Body of pancreas (tissue), 4 donors: ENCODE measurements around the gene SPDYE5.

Experiments
- POLR2A ChIP-seq, 3 donors: fragments of 450-650 bp; IDR thresholded peaks; one replicate each; pipeline ENCODE4 v1.6.1; 2016; ENCODE audit warnings: antibody characterized with exemption in 3 of 3, mild to moderate bottlenecking in 2 of 3
- TF ChIP-seq, protein P1 (sequence below), 7 experiments: fragments of 450-650 bp in 4 of 7; fragments of 200-600 bp in 3 of 7; sonication (generic) in 3 of 7; IDR thresholded peaks; one replicate each; pipeline ENCODE4 v1.5.1; 2016 to 2019; ENCODE audit warnings: antibody characterized with exemption in 7 of 7

DNA sequence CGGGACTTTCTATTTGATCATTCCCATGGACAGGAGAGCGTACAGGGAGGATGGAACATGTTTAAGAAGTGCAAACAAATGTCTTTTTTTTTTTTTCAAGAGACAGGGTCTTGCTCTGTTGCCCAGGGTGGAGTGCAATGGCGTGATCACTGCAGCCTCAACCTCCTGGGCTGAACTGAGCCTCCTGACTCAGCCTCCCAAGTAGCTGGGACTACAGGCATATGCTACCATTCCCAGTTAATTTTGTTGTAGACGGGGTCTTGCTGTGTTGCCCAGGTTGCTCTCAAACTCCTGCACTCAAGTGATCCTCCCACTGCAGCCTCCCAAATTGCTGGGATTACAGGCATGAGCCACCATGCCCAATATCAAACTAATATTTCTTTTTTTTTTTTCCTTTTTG is 40.5 kb downstream of the SPDYE5 start:
- TF ChIP-seq, protein P1, sequence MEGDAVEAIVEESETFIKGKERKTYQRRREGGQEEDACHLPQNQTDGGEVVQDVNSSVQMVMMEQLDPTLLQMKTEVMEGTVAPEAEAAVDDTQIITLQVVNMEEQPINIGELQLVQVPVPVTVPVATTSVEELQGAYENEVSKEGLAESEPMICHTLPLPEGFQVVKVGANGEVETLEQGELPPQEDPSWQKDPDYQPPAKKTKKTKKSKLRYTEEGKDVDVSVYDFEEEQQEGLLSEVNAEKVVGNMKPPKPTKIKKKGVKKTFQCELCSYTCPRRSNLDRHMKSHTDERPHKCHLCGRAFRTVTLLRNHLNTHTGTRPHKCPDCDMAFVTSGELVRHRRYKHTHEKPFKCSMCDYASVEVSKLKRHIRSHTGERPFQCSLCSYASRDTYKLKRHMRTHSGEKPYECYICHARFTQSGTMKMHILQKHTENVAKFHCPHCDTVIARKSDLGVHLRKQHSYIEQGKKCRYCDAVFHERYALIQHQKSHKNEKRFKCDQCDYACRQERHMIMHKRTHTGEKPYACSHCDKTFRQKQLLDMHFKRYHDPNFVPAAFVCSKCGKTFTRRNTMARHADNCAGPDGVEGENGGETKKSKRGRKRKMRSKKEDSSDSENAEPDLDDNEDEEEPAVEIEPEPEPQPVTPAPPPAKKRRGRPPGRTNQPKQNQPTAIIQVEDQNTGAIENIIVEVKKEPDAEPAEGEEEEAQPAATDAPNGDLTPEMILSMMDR (IDR thresholded peaks at IDR 0.05) = no peak
- TF ChIP-seq POLR2A (IDR thresholded peaks at IDR 0.05) = no peak
